A673 (cell line): Measurements from ENCODE around the gene SMARCAD1. TPM values are rescaled to one million over a fixed set of nuclear protein-coding genes. Genes with fewer than 3 reads are reported as not detected.

Experiments
- BruUV-seq: library from RNA; stranded (reverse); fragments of 400-500 nt; replicated peaks from 2 replicates; lab custom pipeline; 2021; lab: Mats Ljungman, UMichigan
- CTCF ChIA-PET: fragments of 300-600 bp; sonication (Branson Sonifier 250); formaldehyde crosslinking; loops from one replicate; lab custom pipeline; 2022; ENCODE audit warnings: antibody characterized with exemption; lab: Charles Lee
- POLR2A ChIA-PET: fragments of 300-600 bp; sonication (Branson Sonifier 250); formaldehyde crosslinking; loops from one replicate; lab custom pipeline; 2022; ENCODE audit warnings: antibody characterized with exemption; ENCODE audit not compliant: low non-redundant PET; lab: Charles Lee
- DNase-seq: peaks from one replicate; pipeline ENCODE4 v3.0.0-alpha.2; 2015; ENCODE audit warnings: low spot score
- H3K27ac ChIP-seq: fragments of 200-600 bp; sonication (generic); 2 replicates; pipeline ENCODE4 v1.5.1; 2016; ENCODE audit warnings: mixed run types, low read depth, mild to moderate bottlenecking, mixed read lengths, antibody characterized with exemption, low read length; ENCODE audit not compliant: poor library complexity, severe bottlenecking
- H3K27me3 ChIP-seq: fragments of 200-600 bp; sonication (generic); replicated peaks from 2 replicates; pipeline ENCODE4 v1.6.1; 2017; ENCODE audit warnings: mixed run types, low read depth, mild to moderate bottlenecking, mixed read lengths, antibody characterized with exemption, low read length; ENCODE audit not compliant: insufficient read depth, poor library complexity
- H3K36me3 ChIP-seq: fragments of 200-600 bp; sonication (generic); 2 replicates; pipeline ENCODE4 v1.6.1; 2016; ENCODE audit warnings: mixed run types, mild to moderate bottlenecking, mixed read lengths, antibody characterized with exemption, low read length; ENCODE audit not compliant: insufficient read depth, poor library complexity, severe bottlenecking
- H3K4me1 ChIP-seq: fragments of 200-600 bp; sonication (generic); 2 replicates; pipeline ENCODE4 v1.6.1; 2017; ENCODE audit warnings: mixed run types, mild to moderate bottlenecking, mixed read lengths, antibody characterized with exemption, low read length; ENCODE audit not compliant: insufficient read depth, poor library complexity, severe bottlenecking
- H3K4me3 ChIP-seq: fragments of 200-600 bp; sonication (generic); 2 replicates; pipeline ENCODE4 v1.5.1; 2016; ENCODE audit warnings: low read depth, mixed run types, mild to moderate bottlenecking, mixed read lengths, low read length; ENCODE audit not compliant: poor library complexity, severe bottlenecking
- H3K9me3 ChIP-seq: fragments of 200-600 bp; sonication (generic); 2 replicates; pipeline ENCODE4 v1.6.1; 2016; ENCODE audit warnings: mixed run types, low read depth, mild to moderate bottlenecking, mixed read lengths, antibody characterized with exemption, low read length; ENCODE audit not compliant: poor library complexity, severe bottlenecking
- EZH2 ChIP-seq: fragments of 200-600 bp; sonication (generic); IDR thresholded peaks from 2 replicates; pipeline ENCODE4 v1.6.1; 2017; ENCODE audit warnings: borderline replicate concordance, low read depth, mild to moderate bottlenecking, mixed read lengths, antibody characterized with exemption, low read length; ENCODE audit not compliant: poor library complexity, severe bottlenecking
- intact Hi-C: fragments of 100-400 bp; cut with micrococcal nuclease; formaldehyde crosslinking; loops from one replicate; pipeline ENCODE4 v1.10.0; 2022; ENCODE audit not compliant: unreplicated experiment
- total RNA-seq: library from RNA; stranded (reverse); gene quantifications from 2 replicates; pipeline ENCODE4 v1.2.3, GENCODE V29; 2021
- TF ChIP-seq, protein P1 (sequence below): fragments of 300-800, 200-600 bp; sonication (generic); conservative IDR thresholded peaks from 2 replicates; pipeline ENCODE4 v1.5.1; 2017; ENCODE audit warnings: low read depth, mild to moderate bottlenecking, antibody characterized with exemption, low read length, moderate library complexity, mixed read lengths

The SMARCAD1 gene
- total RNA-seq, 1 experiment from 2014 or later, result 27.1 TPM

GRCh38 chr4:94235825-94236224 is 28.2 kb downstream of the SMARCAD1 start:
- TF ChIP-seq, protein P1, sequence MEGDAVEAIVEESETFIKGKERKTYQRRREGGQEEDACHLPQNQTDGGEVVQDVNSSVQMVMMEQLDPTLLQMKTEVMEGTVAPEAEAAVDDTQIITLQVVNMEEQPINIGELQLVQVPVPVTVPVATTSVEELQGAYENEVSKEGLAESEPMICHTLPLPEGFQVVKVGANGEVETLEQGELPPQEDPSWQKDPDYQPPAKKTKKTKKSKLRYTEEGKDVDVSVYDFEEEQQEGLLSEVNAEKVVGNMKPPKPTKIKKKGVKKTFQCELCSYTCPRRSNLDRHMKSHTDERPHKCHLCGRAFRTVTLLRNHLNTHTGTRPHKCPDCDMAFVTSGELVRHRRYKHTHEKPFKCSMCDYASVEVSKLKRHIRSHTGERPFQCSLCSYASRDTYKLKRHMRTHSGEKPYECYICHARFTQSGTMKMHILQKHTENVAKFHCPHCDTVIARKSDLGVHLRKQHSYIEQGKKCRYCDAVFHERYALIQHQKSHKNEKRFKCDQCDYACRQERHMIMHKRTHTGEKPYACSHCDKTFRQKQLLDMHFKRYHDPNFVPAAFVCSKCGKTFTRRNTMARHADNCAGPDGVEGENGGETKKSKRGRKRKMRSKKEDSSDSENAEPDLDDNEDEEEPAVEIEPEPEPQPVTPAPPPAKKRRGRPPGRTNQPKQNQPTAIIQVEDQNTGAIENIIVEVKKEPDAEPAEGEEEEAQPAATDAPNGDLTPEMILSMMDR, result no peak
- no peak for TF ChIP-seq EZH2
- no peak overlapping the region for H3K27ac ChIP-seq
- CTCF ChIA-PET, result no interaction called here
- intact Hi-C loops, result no loop called here
- no peaks in the 10 kb centered on the region for H3K27me3 ChIP-seq
- POLR2A ChIA-PET, result no interaction called here
- no TSS peak for BruUV-seq
- H3K4me1 ChIP-seq, result no peaks in the 10 kb centered on the region
- H3K36me3 ChIP-seq, result peaks cover 7% of the 10 kb centered on the region
- no peak for DNase-seq
- no peak overlapping the region for H3K4me3 ChIP-seq
- H3K9me3 ChIP-seq, result no peaks in the 10 kb centered on the region

DNA sequence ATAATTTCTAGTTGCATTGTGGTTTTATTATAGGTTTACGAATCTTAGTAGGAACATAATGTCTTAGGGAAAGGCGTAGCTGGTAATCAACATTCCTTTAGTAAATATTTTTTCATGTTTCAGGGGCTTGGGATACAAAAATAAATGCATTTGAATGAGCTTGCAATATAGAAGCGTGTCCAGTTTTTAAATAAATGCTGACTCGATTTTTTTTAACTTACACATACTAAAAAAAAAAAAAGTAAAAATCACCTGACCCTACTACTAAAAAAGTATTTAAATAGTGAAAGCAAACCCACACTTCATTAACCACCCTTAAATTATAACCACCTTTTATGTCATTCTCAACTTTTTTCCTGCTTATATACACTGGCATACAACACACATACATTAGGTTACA is 29.6 kb downstream of the SMARCAD1 start:
- H3K36me3 ChIP-seq, result peaks cover 14% of the 10 kb centered on the region
- no peaks in the 10 kb centered on the region for H3K27me3 ChIP-seq
- no peak overlapping the region for H3K4me3 ChIP-seq
- H3K9me3 ChIP-seq, result no peaks in the 10 kb centered on the region
- POLR2A ChIA-PET, result no interaction called here
- no peaks in the 10 kb centered on the region for H3K4me1 ChIP-seq
- TF ChIP-seq, protein P1, result no peak
- TF ChIP-seq EZH2, result no peak
- intact Hi-C loops, result no loop called here
- no TSS peak for BruUV-seq
- CTCF ChIA-PET, result no interaction called here
- no peak for DNase-seq
- no peak overlapping the region for H3K27ac ChIP-seq

DNA sequence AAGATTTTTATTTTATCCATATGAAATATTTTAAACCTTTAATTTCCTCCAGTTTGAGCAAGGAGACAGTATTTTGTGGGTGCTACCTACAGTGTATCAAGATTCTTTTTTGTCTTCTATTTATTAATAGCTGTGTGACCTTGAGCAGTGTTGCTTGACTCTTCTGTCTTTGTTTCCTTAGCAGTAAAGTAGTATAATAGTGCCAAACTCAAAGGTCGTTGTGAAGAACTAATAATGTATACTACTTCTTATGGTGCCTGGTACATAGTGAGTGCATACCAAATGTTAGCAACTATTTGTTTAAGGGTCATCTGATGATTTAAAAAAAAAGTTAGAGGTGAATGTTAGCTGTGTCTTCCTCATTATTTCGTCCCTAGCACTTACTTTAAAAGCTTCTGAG is 30.5 kb downstream of the SMARCAD1 start:
- TF ChIP-seq, protein P1, result no peak
- no peak for TF ChIP-seq EZH2
- ChIA-PET CTCF (no interaction called here), POLR2A (no interaction called here)
- Histone ChIP-seq H3K4me1 (no peaks in the 10 kb centered on the region), H3K27ac (no peak overlapping the region), H3K9me3 (no peaks in the 10 kb centered on the region), H3K4me3 (no peak overlapping the region), H3K36me3 (peaks cover 14% of the 10 kb centered on the region), H3K27me3 (no peaks in the 10 kb centered on the region)
- DNase-seq, result no peak
- BruUV-seq, result no TSS peak
- intact Hi-C loops, result no loop called here
